GM20431 (cell line): ENCODE measurements around the gene TBC1D8.
"Not testable (repeated sequence)": the region's sequence is repeated elsewhere in the genome, so short reads cannot be mapped to it uniquely, and the experiment has no call there.

ENCODE experiments used
- in situ Hi-C: fragments of 300-500 bp; cut with MseI, MboI; formaldehyde crosslinking; loops from one replicate; pipeline ENCODE4 v1.15.0; 2020; ENCODE audit warnings: low sequenced_read_pairs; ENCODE audit not compliant: unreplicated experiment

The TBC1D8 gene

DNA sequence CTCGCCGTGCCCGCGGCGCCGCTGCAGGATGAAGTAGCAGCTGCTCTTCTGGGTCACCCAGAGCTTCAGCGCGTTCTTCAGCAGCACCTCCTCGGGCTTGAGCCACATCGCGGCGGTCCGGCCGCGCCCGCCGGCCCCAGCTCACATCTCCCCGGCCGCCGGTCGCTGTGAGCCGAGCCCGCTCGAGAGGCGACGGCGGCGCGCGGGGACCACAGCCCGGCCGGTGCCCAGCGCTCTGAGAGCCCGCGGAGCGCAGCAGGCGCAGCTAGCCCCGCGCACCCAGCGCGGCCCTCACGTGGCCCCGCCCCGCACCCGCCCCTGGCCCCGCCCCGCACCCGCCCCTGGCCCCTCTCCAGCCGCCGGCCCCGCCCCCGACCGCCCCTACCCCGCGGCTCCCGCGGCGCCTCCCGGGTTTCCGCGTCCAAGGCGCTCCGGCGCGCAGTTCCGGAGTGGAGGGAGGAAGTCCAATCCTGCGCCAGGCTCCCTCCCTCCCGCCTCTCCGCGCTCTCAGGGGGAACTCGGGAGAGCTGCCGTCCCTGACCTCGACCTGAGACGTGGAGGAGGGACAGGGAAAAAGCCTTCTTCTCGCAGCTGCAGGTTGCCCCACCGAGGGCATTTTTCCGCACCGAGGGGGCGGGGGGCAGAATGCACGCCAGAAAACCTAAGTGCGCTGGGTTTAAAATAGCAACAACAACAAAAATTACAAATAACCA is at the start of gene TBC1D8:
Gene TBC1D8, minus strand, starts transcription at position 237 of the 713 bp plus-strand sequence. Its CDS starts 129 bp downstream, at position 108.
- in situ Hi-C loops: loop anchor here (10.0 kb wide), 1 partner anchor 117 kb away; no protein-coding TSS in a partner anchor

DNA sequence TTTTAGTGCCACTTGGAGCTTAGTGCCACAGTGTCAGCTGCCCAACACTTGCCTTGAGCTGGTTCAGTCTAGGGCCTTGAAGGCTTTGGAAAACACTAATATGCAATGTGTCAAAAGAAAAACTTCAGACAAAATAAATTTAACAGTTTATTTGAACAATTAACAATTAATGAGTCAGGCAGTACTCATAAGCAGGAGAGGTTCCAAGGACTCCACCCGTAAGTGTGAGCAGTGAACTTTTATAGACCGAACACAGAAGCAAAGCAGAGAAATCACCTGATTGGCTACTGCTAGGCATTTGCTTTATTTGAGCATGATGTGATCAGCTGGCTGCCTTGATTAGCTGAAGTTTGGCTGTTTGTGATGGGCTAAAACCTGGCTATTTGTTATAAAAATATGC is 49.5 kb upstream of the TBC1D8 start:
- in situ Hi-C loops: no loop called here

DNA sequence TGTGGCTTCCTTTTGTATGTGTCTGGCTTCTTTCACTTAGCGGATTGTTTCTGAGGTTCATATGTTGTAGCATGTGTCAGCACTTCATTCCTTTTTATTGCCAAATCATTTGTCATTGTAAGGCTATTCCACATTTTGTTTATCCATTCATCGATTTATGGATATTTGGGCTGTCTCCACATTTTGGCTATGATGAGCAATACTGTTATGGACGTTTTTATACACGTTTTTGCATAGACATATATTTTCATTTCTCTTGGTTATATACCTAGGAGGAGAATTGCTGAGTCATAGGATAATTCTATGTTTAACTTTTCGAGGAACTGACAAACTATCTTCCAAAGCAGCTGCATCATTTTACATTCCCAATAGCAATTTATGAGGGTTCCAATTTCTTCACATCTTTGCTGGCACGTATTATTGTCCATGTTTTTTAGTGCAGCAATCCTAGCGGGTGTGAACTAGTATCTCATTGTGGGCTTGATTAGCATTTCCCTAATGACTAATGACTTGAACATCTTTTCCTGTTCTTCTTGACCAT is 48.1 kb upstream of the TBC1D8 start:
- in situ Hi-C loops: no loop called here

DNA sequence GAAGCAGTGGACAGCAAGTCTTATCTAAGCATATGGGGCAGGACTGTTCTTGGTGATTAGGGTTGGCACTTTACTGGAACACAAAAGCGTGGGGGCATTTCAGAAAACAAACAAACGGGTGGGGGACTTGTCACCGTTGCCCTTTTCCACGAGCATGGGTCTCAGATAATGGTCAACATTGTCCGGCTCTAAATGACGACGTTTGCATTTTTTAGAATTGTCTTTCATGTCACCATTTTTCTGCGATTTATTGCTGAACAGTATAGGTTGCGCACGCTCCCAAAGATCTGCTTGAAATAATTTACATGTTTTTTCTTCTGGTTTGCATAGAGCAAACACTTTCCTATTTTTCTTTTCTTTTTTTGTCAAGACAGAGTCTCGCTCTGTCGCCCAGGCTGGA is 46.6 kb upstream of the TBC1D8 start:
- in situ Hi-C loops: no loop called here

DNA sequence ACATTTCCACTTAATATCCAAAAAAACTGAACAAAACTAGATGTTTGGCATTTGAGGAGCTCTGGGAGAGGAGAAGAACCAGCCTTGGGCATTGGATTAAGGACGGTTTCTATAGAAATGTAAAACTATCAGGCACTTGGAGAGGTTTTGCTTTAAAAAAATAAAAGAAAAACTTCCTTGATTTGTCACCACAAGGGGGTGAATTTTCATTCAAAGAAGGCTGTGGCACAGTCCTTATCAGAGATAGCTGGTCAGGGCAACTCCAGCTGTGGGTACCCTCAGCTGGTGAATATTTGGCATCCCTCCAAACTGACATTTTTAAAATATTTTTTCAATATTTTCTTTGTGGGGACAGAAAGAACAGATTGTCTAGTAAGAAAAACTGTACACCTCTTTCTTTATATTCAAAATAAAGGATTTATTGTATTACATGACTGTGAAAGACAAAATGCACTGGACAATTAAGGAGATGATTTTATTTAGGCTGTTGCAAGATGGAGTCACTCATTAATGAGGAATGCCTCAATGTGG is 46.1 kb upstream of the TBC1D8 start:
- in situ Hi-C loops: no loop called here

DNA sequence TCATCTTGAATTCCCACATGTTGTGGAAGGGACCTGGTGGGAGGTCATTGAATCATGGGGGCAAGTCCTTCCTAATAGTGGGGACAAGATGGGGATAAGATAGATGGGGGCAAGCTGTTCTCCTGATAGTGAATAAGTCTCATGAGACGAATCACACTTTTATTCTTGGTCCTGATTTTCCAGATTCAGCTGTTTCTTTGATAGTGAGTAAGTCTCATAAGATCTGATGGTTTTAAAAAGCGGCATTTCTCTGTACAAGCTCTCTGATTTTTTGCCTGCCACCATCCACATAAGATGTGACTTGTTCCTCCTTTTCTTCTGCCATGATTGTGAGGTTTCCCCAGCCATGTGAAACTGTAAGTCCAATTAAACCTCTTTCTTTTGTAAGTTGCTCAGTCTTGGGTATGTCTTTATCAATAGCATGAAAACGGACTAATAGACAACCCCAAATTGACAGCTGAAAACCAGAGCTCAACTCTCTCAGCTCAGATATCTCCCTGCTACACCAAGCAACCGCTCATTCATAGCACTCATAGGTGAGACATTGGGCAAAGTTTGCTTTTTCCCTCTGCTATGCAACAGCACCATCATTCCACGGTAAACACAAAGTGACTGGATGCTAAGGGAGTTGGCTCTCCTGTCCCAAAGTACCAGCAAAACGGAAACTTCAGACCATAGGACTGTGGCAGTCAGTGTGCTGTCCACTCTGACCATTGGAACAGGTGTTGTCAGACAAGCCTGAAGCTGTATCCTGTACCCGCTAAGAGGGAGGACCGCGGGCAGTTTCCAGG is 44.9 kb upstream of the TBC1D8 start:
- in situ Hi-C loops: no loop called here

DNA sequence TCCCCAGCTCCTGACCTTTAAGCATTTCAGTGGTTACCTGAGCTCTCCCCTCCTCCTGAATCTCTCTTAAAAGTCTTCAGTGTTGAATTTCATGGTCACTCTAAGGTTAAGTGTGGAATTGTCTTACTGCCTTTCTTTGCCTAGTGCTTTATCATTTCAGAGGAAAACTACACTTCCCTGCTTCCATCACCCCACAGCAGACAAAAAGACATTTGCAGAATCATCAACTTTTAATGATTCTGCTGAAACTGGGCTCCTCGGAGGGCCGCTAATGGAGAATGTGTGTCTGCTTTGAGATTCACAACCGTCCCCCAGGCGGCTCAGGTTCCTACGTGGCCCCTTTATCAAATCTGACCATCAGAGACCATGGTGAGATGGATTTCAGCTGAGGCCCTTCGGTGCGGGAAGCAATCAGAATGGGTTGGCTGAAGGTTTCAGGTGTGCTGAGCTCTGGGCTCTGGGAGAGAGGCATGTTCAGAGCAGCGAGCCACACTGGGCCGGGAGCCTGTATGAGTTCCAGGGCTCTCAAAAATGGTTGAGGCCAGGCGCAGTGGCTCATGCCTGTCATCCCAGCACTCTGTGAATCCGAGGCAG is 41.9 kb upstream of the TBC1D8 start:
- in situ Hi-C loops: no loop called here

DNA sequence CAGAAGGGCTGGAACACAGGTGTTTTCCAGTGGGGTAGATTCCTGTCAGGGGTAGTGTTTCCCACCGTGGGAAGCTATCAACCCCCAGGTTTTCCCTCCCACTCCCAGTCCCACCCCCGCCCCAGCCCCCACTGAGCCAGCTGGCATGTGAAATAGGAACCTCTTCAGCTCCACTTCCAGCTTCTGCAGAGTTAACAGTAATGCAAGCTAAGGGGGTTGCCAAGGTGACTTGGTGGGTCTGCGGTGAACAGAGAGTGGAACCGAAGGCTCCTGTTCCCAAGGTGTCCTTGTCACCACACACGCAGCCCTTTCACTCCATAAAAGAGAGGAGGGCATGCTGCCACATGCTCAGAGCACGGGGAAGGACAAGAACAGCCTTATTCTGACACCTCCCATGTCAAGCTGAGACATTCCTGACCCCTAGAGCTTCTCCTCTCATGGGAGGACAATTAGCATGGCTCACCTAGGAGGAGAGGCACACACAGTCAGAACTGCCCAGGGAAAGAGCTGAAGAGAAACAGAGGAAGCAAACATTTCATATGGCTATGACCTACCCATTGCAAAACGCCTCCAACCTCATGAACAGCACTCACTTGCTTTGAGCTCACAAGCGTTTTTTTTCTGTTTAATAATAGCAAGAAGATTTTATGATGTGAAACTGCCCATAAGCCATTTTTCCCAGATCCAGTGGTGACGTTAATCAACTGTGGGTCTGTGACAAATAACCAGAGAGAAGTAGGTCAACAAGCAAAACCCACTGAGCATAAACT is 39.8 kb upstream of the TBC1D8 start:
- in situ Hi-C loops: no loop called here

DNA sequence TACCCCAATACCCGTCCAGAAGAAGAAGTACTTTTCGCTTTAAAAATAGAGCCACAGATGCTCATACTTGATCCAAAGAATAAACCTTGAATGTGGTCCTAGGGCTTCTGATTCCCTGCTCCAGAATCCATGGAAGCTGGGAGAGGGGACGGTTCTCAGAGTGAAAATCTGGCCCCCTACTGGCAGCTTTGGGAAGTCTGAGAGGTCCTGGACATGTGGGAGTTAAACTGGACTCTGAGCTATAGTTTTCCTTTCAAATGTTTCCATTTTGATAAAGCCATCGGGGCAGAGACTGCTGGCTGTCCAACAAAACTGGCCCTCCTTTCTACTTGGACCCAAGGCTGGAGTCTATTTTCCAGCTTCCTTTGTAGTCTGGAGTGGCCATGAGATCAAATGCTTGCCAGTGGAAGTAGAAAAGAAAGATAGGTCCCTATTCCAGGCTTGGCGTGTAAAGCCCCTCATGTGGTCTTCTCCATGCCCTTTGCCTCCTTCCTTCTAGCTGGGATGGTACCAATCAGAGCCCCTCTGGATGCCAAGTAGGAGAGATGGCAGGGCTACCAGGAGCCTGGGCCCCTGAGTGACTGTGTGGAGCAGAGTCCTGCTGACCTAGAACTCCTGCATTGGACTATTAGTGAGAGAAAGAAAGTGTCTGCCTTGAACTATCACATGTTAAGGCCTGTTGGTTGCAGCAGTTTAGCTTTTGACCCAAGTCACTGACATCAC is 37.7 kb upstream of the TBC1D8 start:
- in situ Hi-C loops: no loop called here

DNA sequence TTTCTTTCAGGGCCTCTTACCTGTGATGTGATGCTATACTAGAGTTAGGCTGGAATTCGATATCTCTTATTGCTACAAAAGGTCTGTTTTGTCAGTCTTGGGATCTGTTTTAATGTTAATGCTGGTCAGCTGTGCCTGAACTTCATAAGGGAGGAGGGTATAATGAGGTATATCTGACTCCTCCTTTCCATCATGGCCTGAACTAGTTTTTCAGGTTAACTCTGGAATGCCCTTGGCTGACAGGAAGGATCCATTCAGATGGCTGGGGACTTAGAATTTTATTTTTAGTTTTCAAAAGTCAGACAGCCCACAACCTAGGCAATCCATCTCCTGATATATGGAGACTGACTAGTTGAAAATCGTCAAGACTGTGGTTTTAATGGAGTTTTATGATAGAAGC is 35.9 kb upstream of the TBC1D8 start:
- in situ Hi-C loops: no loop called here

DNA sequence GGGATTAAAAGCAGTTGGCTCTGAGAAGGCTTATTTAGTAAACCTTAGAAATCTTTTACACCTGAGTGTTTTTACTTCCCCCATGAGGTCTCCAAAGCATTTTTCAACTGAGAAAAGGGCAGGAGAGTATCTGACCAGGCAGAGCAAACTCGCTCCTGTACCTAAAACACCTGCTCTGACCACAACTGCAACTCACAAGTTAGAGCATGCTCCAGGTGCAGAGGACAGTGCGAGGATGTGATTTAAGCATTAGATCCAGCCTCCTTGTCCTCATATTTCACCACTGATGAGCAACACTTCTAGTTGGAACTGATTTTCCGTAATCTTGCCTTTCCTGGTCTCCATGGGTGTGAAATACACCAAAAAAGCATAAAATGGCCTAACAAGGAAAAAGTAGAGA is 34.5 kb upstream of the TBC1D8 start:
- in situ Hi-C loops: no loop called here

DNA sequence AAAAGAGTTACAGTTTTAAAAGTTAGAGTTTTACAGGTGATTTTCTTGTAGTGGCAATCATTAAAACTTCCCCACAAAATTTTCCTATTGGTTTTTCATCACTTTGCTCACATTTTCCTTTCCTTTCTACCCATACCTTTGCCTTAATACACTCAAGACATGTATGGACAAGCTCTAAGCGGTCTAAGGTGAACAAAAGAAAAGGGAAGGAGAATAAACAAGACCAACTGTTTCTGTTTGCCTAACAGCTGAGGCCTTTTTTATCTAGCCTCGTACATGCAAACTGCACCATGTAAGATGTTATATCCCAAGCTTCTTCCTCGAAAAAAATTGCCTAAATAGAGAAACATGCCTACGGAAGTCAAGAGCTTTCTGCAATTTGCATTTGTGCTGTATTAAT is 33.9 kb upstream of the TBC1D8 start:
- in situ Hi-C loops: no loop called here

DNA sequence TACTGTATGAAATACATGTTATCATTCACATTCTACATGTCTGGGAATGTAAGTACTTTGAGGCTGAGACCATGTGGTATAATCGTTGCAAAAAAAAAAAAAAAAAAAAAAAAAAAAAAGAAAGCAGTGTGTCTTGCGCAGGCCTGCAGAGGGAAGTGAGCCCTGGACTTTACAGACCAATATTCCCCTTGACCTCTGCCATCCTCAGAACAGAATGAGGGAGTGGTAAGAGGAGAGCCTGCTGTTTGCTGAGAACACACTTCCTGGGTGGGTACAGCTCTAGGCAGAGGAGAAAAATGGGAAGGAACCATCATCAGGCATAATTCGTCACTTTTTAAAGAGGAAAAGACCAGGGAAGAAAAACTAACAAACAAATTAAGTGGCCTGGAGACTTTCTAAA is 28.8 kb upstream of the TBC1D8 start:
- in situ Hi-C loops: no loop called here

DNA sequence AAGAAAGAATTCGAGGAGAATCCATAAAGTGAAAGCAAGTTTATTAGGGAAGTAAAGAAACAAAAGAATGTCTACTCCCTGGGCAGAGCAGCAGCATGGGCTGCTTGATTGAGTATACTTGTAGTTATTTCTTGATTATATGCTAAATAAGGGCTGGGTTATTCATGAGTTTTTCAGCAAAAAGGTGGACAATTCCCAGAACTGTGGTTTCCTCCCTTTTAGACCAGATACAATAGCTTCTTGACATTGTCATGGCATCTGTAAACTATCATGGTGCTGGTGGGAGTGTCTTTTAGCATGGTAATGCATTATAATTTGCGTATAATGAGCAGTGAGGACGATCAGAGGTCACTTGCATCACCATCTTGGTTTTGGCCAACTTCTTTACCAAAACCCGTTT is 25.6 kb upstream of the TBC1D8 start:
- in situ Hi-C loops: no loop called here

DNA sequence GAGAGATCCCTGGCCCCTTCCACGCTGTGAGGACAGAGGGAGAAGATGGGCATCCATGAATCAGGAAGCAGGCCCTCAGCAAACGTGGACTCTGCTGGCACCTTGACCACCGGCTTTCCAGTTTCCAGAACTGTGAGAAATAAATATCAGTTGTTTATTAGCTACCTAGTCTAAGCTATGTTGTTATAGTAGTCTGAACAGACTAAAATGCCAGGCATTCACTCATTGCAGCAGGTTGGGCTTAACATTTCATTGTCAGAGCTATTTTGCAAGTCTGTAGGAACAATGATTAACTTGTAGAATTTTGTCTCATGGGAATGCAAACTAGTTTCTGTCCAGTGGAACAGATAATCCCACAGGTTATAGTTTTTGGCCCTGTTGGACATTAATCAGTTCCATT is 24.8 kb upstream of the TBC1D8 start:
- in situ Hi-C loops: no loop called here

DNA sequence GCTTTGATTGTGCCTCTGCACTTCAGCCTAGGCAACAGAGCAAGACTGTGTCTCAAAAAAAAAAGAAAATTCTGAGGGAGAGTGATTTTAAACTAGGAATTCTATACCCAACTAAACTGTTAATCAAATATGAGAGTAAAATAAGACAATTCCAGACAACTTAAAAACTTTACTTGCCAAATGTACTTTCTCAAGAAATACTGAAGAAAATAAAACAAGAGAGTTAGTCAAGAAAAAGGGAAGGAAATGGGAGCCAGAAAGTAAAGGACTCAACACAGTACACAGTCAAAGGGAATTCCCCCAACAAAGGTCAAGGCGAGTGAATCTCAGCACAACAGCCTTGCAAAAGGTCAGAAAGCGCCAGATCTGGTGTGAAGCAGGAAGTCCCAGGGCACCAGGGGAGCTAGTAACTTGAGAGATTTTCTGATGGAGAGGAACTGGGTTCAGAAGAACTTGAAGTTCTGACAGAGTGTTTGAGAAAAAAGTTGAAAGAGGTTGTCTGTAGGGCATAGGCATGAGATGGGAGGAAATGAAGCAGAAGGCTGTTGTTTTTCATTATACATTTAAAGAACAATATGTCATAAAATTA is 22.6 kb upstream of the TBC1D8 start:
- in situ Hi-C loops: no loop called here

DNA sequence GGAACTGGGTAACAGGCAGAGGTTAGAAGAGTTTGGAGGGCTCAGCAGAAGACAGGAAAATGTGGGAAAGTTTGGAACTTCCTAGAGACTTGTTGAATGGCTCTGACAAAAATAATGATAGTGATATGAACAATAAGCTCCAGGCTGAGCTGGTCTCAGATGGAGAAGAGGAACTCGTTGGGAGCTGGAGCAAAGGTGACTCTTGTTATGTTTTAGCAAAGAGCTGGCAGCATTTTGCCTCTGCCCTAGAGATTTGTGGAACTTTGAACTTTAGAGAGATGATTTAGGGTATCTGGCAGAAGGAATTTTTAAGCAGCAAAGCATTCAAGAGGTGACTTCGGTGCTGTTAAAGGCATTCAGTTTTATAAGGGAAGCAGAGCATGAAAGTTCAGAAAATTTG is 18.6 kb upstream of the TBC1D8 start:
- in situ Hi-C loops: not testable (repeated sequence)

DNA sequence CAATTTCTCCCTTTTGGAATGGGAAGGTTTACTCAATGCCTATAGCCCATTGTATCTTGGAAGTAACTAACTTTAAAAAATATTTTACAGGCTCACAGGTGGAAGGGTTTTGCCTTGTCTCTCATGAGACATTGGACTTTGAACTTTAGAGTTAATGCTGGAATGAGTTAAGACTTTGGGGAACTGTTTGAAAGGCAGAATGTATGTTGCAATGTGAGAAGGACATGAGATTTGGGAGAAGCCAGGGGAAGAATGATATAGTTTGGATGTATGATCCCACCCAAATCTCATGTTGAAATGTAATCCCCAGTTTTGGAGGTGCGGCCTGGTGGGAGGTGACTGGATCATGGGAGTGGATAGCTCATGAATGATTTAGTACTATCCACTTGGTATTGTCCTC is 17.5 kb upstream of the TBC1D8 start:
- in situ Hi-C loops: no loop called here

DNA sequence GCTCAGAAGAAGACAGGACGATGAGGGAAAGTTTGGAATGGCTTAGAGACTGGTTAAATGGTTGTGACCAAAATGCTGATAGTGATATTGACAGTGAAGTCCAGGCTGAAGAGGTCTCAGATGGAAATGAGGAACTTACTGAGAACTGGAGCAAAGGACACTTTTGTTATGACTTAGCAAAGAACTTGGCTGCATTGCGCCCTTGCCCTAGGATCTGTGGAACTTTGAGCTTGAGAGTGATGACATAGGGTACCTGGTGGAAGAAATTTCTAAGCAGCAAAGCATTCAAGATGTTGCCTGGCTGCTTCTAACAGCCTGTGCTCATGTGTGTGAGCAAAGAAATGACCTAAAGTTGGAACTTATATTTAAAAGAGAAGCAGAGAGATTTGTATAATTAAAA is 16.4 kb upstream of the TBC1D8 start:
- in situ Hi-C loops: not testable (repeated sequence)
